ENCODE data around the gene TENT4A. TPM values are rescaled to one million over a fixed set of nuclear protein-coding genes. Genes with fewer than 3 reads are reported as not detected.

The TENT4A gene
- total RNA-seq, 4 donors from 2014 or later, result 8.0 to 30.7 (median 17.9) TPM

DNA sequence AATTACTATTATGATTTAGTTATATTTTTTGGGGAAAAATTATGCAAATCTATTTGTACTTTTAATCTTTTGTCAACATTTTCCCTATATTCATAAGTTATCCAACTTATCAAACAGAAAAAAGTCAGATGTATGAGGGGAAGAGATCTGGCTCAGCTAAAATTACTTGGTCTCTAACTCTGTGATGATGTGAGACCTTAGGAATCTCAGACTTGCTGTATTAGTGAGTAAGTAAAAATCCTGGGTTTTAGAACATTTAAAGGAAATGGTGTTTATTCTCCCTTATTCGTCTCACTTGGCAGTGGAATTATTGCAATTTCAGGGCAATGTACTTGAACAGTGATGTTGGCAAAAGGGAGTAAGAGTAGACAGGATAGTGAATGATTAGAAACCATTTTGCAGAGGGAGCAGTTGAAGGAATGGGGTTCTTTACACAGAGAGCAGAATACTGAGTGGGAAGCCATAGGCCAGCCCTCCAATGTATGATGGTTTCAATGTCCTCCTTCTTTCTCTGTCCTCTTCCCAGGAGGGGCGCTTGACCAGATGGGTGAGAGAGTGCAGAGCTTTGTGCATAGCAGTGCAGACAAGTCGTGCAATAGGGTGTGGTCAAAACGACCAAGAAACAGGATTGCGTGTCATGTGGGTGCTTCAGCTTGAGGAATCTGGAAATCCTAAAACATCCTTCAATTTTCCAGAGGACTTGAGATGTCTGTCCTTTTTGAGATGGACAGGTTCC, 91.7 kb downstream of the TENT4A start:
- 51 to 58% methylated on average over 5 of the region's 5 CpGs for WGBS, 2 donors
- Histone ChIP-seq H3K9me3 (peaks cover 0 to 6% (median 0%) of the 10 kb centered on the region in 3 donors), H3K4me3 (no peak overlapping the region), H3K27me3 (no peaks in the 10 kb centered on the region), H3K27ac (no peak overlapping the region), H3K4me1 (no peaks in the 10 kb centered on the region), H3K36me3 (no peaks in the 10 kb centered on the region)
- intact Hi-C loops (cut with DNase I), result no loop called here
- DNase-seq, result no peak
- TF ChIP-seq, protein P1, sequence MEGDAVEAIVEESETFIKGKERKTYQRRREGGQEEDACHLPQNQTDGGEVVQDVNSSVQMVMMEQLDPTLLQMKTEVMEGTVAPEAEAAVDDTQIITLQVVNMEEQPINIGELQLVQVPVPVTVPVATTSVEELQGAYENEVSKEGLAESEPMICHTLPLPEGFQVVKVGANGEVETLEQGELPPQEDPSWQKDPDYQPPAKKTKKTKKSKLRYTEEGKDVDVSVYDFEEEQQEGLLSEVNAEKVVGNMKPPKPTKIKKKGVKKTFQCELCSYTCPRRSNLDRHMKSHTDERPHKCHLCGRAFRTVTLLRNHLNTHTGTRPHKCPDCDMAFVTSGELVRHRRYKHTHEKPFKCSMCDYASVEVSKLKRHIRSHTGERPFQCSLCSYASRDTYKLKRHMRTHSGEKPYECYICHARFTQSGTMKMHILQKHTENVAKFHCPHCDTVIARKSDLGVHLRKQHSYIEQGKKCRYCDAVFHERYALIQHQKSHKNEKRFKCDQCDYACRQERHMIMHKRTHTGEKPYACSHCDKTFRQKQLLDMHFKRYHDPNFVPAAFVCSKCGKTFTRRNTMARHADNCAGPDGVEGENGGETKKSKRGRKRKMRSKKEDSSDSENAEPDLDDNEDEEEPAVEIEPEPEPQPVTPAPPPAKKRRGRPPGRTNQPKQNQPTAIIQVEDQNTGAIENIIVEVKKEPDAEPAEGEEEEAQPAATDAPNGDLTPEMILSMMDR (IDR thresholded peaks at IDR 0.05), result no peak

DNA sequence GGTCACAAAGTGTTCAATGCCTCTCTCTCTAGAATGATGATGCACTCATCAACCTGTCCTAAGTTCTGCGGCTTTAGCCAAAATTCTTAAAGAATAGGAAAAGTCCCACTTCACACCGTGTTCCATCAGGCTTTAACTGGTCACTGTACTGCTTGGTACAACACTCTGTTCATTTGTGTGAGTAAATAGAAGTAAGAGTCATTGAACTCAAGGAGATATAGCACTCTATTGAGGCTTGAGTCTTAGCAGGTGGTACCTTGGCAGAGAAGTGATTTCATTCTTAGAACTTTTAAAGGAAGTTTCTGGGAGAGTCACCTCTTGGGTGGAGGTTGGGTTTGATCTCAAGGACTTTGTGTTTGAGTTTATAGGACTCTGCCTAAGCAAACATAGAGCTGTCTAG, 92.6 kb downstream of the TENT4A start:
- Histone ChIP-seq H3K27me3 (no peaks in the 10 kb centered on the region), H3K9me3 (peaks cover 0 to 6% (median 0%) of the 10 kb centered on the region in 3 donors), H3K27ac (no peak overlapping the region), H3K4me3 (no peak overlapping the region), H3K36me3 (no peaks in the 10 kb centered on the region), H3K4me1 (no peaks in the 10 kb centered on the region)
- intact Hi-C loops (cut with DNase I), result no loop called here
- 87 to 90% methylated on average over 1 to 2 of the region's 2 CpGs for WGBS, 2 donors
- TF ChIP-seq, protein P1 (IDR thresholded peaks at IDR 0.05), result no peak
- no peak for TF ChIP-seq POLR2A (IDR thresholded peaks at IDR 0.05)
- no peak for DNase-seq

Other genes starting within 250 kb of the TENT4A start
- 10 to 100 TPM; 37.7 to 65.8 (median 49.0) TPM for gene NSUN2, start 80.4 kb upstream of the TENT4A start, total RNA-seq
- gene SRD5A1, start 80.0 kb upstream of the TENT4A start, total RNA-seq, result 100 to 1,000 TPM in 1 of 4 donors, 10 to 100 TPM in 3; 34.1 to 126 (median 80.1) TPM

All from esophagus squamous epithelium (tissue), 5 donors.